HG02973 (cell line): ENCODE measurements around the gene KDELR3.

Experiments used
- ATAC-seq: cut with Tn5 transposase; IDR thresholded peaks from one replicate; pipeline ENCODE4 v1.9.1; 2021; ENCODE audit warnings: moderate library complexity; ENCODE audit not compliant: unreplicated experiment

Gene KDELR3

DNA sequence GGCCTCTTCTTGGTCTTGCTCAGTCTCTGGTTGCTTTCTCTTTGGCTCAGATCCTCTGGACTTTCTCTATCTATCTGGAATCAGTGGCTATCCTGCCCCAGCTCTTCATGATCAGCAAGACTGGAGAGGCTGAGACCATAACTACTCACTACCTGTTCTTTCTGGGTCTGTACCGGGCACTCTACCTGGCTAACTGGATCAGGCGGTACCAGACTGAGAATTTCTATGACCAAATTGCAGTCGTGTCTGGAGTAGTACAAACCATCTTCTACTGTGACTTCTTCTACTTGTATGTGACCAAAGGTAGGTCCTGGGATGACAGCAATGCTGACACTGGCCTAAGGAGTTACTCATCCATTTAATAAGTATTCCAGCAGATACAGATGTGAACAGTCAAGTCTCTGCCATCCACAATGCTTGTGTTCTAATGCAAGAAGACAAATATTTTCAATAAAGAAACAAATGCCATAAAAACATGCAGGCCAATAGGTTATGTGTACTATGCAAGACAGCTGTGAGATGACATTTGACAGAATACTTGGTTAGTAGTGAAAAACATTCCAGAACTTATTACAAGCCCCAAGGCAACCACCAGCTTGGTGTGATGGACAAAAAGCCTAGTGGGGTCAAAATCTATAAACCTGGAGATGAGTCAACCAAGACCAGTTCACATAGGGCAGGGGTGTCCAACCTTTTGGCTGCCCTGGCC is 13.4 kb downstream of the KDELR3 start:
- no peak for ATAC-seq

- ATAC-seq: no peak
Observed at GRCh38 chr22:38481871-38482332, 14.0 kb downstream of the KDELR3 start.

GRCh38 chr22:38482662-38483308 is 14.9 kb downstream of the KDELR3 start:
- ATAC-seq: no peak

DNA sequence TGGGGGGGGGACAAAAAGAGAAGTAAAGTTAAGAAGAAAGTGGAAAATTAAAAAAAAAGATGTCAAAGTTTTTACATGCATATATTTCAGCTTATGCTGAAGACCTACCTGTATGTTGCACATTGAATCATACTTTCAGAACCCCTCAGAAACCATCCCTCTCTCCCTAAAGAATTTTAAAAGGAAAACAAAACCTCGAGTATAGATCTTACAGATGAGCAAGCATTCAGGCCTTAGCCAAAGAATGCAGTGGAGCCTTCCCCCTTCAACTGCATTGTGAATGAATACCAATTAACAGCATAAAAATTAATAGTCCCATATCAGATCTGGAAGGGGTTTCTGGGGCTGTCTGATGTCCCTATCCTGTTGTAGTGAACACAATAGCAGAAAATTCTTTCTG is 16.3 kb downstream of the KDELR3 start:
- ATAC-seq: no peak

DNA sequence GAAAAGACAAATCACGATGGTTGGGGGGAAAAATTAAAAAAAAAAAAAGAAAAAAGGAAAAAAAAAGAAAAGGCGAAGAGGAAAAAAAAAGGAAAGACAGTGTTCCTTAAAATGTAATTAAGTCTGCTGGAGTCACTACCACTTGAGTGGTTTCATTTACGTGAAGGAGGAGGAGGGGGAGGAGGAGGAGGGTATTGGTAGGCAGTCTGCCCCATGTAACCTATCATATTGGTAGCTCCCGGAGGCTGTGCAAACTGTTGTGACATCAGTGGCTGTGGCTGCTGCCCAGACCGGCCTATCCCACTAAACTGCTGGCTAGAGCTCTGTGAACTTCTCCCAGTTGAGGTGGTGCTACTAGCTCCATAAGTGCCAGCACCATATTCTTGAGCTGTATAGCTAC is 17.9 kb downstream of the KDELR3 start:
- ATAC-seq: no peak

GRCh38 chr22:38487946-38488345 is 20.1 kb downstream of the KDELR3 start:
- ATAC-seq: no peak

- no peak for ATAC-seq
Observed at GRCh38 chr22:38489142-38489541, 21.2 kb downstream of the KDELR3 start.

GRCh38 chr22:38489561-38490145 is 21.8 kb downstream of the KDELR3 start:
- ATAC-seq: no peak

DNA sequence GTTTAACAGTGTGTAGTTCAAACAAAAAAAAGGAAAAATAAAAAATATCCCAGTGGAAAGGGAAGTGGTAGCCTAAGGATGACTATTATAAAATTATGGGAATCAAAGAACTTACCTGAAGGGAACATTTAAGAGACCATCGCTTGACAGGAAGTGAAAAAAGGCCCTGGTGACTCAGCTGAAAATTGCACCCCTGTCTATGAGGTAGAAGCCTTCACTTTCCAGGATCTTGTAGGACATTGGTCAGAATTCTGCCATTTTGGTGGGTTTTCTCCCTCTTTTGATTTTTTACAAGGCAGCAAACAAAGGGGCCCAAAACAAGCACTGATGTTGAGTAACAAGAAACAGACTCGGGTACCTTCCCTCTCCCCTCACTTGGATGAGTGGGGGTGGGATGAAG is 22.6 kb downstream of the KDELR3 start:
- no peak for ATAC-seq

DNA sequence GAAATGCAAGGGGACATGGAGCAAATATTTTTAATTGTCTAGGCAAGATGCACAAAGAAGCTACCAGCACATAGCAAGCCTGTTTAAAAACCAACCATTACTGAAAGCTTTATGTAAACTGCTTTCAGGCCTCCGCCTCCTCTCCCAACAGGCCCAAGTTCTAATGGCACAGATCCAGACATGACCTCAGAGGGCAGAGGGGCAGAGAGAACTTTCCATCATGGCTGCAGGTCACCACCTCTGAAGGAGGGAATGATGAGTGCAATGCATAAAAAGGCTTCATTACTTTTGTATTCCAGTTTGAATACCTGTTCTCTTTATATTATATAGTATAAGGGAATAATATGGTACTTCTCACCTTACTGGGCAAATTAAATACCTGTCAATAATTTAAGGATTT is 23.0 kb downstream of the KDELR3 start:
- ATAC-seq: no peak

DNA sequence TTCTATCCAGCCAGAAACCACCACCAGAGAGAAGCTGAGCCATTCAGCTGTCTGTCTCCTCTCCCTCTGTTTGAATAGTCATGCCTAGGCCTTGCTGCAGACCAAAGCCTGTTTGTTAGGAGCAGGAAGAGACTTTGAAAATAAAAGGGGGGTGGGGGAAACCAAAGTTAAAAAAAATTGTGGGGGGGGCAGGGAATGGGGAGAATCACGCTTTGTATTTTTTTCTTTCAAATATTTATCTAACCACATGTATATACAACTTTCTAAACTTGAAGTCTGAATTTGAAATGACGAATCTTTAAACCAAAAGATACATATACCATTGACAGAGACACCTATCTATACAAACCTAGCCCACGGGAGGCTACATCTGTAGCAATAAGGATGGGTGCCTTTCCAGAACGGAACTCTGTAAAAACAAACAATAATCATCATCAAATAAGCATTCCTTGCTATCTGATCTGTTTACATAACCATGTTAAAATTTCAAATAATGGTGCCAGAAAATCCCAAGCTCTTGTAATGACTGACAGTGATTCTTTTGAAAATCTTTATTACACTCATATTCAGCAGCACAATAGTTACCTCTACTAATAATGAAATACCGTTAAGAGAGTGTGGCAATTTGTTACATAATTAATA is 23.9 kb downstream of the KDELR3 start:
- no peak for ATAC-seq

DNA sequence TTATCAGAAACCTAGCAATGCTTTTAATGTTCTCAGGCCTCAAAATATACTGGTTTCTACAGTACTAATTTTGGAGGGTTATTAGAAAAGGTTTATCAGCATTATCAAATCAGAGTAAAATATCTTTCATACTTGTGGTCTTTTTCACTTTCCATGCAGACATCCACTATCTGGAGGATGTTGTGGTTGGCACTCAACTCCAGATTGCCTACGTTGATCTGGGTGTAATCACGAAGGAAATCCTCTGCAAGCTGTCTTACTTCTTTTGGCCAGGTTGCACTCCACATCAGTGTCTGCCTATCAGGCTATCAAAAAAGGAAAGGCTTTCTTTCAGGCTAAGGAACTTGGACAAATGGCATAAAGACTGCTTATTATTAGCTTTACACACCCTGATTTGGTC is 26.6 kb downstream of the KDELR3 start:
- ATAC-seq: no peak

DNA sequence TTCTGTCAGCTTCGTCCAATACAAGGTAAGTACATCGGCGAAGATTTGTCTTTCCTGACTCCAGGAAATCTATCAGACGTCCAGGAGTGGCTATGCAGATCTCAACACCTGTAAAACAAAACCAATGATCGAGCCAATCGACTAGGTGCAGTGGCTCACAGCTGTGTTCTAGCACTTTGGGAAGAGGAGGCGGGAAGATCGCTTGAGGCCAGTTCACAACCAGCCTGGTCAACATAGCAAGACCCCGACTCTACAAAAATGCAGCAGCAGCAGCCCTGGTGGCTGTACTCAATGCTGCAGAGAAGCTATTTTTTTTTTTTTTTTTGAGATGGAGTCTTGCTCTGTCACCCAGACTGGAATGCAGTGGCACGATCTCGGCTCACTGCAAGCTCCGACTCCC is 27.0 kb downstream of the KDELR3 start:
- no peak for ATAC-seq

DNA sequence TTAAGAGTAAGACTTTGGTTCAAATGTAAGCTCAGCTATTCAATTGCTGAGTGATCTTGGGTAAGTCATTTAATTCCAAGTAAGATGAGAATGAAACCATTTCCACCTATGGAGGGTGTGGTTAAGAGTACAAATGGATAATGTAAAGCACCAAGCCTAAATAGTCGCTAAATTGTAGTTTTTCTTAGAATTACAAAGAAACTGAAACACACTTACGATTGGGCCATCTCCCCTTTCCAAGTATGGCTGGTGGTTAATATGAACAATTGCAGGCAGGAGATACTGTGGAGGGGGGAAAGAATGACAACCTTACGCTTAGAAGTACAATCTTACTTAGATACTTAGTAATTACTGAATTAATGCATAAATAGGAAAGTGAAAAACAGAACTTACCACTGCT is 30.0 kb downstream of the KDELR3 start:
- ATAC-seq: no peak

DNA sequence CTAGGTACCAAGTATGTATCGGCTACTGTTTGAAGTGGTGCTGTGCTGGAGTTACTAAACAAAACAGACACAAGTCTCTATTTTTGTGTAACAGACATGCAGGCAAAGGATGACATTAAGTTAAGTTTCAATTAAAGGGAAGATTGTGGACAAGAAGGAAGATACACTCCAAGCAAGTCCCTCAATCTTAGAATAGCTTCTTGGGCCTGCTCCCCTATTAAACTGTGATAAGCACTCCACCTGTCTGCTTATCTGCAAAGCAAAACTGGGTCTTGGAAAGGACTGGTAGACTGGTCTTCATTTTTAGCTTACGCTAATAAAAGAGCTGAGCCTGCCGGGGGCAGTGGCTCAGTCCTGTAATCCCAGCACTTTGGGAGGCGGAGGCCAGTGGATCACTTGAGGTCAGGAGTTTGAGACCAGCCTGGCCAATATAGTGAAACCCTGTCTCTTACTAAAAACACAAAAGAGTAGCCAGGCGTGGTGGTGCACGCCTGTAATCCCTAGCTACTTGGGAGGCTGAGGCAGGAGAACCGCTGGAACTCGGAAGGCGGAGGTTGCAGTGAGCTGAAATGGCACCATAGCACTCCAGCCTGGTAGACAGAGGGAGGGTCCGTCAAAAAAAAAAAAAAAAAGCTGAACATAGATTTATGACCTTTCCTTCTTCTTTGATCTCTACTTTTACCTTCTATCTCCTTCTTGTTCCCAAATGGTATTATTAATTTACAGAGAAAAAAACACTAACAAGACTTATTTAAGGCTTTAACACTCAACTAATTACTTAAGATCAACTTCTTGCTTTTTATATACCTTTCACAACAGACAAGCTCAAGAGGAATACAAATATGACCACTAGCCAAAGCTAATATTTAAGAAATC is 34.1 kb downstream of the KDELR3 start:
- ATAC-seq: no peak

- no peak for ATAC-seq
Observed at GRCh38 chr22:38503021-38503420, 35.1 kb downstream of the KDELR3 start.

DNA sequence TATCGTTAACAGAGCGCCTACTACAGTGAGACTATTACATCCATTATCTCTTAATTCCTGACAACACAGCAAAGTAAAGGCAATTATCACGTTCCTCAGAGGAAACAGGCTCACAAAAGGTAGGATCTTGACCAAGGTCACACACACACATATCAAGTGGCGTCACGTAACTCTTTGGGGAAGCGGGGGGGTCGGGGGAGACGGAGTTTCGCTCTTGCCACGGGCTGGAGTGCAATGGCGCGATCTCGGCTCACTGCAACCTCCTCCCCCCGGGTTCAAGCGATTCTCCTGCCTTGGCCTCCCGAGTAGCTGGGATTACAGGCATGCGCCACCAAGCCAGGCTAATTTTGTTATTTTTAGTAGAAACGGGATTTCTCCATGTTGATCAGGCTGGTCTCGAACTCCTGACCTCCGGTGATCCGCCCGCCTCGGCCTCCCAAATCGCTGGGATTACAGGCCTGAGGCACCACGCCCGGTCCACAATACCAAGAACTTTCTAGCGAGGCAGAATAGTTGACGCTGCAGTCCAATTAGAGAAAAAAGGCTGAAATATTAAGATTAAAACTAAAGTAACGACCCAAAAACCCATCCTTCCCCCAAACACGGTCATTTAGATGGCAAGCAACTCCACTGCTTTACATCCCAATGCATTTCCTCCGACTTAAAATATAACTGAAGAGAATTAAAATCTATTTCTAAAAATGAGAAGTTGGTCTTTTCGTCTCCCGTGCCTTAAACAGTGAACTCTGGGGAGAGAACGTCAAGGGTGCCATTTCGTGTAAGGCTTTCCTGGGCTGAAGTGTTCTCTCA is 37.0 kb downstream of the KDELR3 start:
- ATAC-seq: no peak

GRCh38 chr22:38505541-38506117 is 37.7 kb downstream of the KDELR3 start:
- ATAC-seq: peak; percentile 25

DNA sequence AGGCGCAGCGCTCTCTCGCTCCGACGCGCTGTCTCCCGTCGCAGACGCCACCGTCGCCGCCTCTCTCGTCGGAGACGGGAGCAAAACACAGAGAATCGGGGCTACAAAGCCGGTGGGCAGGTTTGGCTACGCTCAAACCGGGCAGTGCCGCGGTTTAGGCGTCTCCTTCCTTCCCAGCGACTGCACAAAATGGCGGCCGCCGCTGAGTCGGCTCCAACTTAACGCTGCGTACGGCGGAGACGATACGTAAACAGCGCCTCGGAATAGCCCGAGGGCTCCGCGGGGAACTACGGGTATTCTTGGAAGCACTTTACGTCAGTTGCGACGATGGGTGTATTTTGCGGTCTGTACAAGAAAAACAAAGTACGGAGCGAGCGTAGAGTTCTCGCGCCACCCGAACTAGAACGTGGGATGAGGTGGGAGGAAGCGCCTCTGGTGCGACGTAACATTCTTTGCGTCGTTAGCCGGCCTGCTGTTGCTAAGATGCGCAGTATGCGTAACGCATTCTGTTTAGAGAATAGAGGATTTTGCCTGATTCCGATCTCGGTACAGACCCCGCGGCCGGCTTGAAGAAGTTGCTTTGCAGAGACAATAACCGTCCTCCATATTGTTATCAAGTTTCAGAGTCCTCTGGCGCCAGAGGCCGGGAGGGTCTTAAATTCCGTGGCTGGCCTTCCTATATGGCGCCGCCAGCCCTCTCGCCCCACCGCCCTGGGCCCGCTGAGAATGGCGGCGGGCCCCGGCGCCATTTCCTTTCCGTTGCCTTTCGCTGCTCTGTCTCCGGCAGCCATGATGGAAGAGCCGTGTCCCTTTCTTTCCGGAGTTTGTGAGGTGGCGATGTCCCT is 38.4 kb downstream of the KDELR3 start, which contains the start of gene DDX17:
TSS of gene DDX17 (minus strand) at position 194 of the 845 bp plus-strand sequence.
- peak; percentile 71 for ATAC-seq
